Loucy (cell line): ENCODE data around the gene RMI2.

Experiments used
- CTCF ChIP-seq: fragments of 200-600 bp; sonication (generic); conservative IDR thresholded peaks from 2 replicates; pipeline ENCODE4 v1.5.1; 2014; ENCODE audit warnings: mild to moderate bottlenecking, antibody characterized with exemption, low read length
- EZH2phosphoT487 ChIP-seq: fragments of 200-600 bp; IDR thresholded peaks from 2 replicates; pipeline ENCODE4 v1.6.1; 2018; ENCODE audit warnings: antibody characterized with exemption, mild to moderate bottlenecking, moderate library complexity, borderline replicate concordance

GRCh38 chr16:11341371-11341770 lies 3.9 kb upstream of the RMI2 start:
- TF ChIP-seq CTCF: no peak
- no peak for TF ChIP-seq EZH2phosphoT487
